ENCODE data around the gene CDC7. TPM values are rescaled to one million over a fixed set of nuclear protein-coding genes. Genes with fewer than 3 reads are reported as not detected.

CDC7 gene
- total RNA-seq, 1 experiment from 2014 or later, result 15.6 TPM

DNA sequence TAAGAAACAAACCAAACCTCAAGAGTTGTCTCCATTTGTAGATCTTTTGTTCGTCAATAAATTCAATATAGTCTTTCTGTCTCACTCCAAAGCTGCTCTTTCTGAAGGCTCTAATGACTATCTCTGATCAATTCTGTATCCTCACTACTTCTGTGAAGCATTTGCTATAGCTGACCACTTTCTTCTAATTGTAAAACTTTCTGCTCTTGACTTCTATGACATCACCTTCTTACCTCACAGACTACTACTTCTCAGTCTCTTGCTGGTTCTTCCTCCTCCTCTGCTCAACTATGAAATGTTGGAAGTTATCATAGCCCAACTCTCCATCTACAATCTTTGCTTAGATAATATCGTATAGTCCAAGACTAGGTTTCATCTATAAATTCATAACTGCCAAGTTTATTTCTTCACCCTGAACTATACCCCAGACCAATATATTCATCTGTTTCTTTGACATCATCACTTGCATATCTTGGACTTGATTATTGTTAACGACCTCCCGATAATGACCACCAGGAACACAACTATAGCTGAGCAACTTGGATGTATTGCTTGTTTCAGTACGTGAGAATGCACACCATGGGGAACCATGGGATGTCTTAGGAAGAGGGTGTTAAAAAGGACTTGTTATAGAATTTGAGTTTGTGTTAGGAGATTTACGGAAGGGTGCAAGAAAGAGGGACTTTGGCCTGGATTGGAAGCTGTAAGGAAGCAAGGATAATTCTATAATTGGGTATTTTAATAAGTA, 2.0 kb upstream of the CDC7 start:
- no peaks in the 10 kb centered on the region for H3K9me3 Mint-ChIP-seq (ENCODE audit: low read depth, unreplicated experiment)
- intact Hi-C loops (cut with micrococcal nuclease; ENCODE audit: unreplicated experiment), result no loop called here
- peaks cover 10% of the 10 kb centered on the region for H3K4me1 Mint-ChIP-seq (ENCODE audit: low read depth, unreplicated experiment)
- H3K27ac Mint-ChIP-seq (ENCODE audit: unreplicated experiment), result no peak overlapping the region
- CTCF ChIA-PET, result no interaction called here
- TF ChIP-seq, protein P1, sequence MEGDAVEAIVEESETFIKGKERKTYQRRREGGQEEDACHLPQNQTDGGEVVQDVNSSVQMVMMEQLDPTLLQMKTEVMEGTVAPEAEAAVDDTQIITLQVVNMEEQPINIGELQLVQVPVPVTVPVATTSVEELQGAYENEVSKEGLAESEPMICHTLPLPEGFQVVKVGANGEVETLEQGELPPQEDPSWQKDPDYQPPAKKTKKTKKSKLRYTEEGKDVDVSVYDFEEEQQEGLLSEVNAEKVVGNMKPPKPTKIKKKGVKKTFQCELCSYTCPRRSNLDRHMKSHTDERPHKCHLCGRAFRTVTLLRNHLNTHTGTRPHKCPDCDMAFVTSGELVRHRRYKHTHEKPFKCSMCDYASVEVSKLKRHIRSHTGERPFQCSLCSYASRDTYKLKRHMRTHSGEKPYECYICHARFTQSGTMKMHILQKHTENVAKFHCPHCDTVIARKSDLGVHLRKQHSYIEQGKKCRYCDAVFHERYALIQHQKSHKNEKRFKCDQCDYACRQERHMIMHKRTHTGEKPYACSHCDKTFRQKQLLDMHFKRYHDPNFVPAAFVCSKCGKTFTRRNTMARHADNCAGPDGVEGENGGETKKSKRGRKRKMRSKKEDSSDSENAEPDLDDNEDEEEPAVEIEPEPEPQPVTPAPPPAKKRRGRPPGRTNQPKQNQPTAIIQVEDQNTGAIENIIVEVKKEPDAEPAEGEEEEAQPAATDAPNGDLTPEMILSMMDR (IDR thresholded peaks at IDR 0.05; ENCODE audit: unreplicated experiment), result no peak
- DNase-seq, result no peak
- BruUV-seq (replicated peaks), result no TSS peak
- peaks cover 4% of the 10 kb centered on the region for H3K36me3 Mint-ChIP-seq (ENCODE audit: insufficient read depth, unreplicated experiment)
- no peaks in the 10 kb centered on the region for H3K27me3 Mint-ChIP-seq (ENCODE audit: unreplicated experiment)
- H3K4me3 Mint-ChIP-seq (ENCODE audit: low read depth, unreplicated experiment), result no peak overlapping the region

DNA sequence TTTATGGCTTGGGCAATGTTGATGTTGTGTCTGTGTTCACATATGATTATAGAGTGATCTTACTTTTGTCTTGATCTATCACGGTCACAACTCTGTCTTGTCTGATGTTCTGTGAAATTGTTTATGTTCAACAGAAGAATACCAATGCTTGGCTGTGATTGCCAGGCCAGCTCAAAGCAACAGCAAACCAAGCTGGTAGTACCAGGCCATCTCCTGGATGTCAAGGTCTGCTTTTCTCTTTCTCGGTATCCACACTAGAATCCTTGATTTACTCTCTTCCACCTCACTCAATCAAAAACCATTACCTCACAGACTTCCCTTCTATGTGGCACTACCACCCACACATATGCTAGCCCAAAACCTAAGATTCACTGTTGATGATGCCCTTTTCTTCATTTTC, 1.3 kb upstream of the CDC7 start:
- DNase-seq, result no peak
- Mint-ChIP-seq H3K4me1 (ENCODE audit: low read depth, unreplicated experiment) (peaks cover 10% of the 10 kb centered on the region), H3K27ac (ENCODE audit: unreplicated experiment) (no peak overlapping the region), H3K36me3 (ENCODE audit: insufficient read depth, unreplicated experiment) (peaks cover 4% of the 10 kb centered on the region), H3K4me3 (ENCODE audit: low read depth, unreplicated experiment) (no peak overlapping the region), H3K9me3 (ENCODE audit: low read depth, unreplicated experiment) (no peaks in the 10 kb centered on the region), H3K27me3 (ENCODE audit: unreplicated experiment) (no peaks in the 10 kb centered on the region)
- intact Hi-C loops (cut with micrococcal nuclease; ENCODE audit: unreplicated experiment), result no loop called here
- CTCF ChIA-PET, result no interaction called here
- TF ChIP-seq, protein P1 (IDR thresholded peaks at IDR 0.05; ENCODE audit: unreplicated experiment), result no peak
- BruUV-seq (replicated peaks), result no TSS peak

DNA sequence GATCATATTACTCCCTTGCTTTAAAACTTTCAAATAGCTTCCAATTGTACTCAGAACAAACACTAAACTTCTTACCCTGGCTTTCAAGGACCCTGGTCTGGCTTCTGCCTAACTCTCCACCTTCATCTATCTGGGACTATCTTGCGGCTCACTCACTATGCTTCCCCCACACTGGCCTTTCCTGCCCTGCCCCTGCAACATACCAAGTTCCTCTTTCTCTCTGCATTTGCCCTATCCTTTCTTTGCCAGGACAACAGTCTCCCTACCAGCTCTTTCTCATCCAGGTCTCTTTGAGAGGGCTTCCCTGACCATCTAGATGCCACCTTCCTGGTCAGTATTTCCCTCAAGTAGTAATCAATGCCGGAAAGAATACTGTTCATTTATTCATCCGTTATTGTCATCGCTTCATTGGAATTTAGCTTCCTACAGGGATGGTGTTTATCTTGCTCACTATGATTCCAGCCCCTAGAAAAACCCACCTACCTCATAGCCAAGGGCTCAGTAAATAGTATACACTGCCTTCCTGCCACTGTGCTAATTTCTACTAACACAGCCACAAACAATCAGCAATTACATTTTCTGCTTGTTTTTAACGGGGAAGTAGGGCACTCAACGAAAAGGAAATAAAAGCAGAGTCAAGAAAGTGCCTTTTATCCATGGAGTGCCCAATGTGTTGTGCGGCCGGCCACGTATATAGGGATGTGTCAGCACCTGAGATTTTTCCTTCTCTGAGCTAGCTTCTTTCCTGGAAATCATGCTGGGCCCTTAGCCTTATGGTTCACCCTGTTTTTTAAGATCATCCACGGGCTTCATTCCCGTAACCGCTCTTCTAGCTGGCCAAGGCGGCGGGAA, 521 bp upstream of the CDC7 start:
- intact Hi-C loops (cut with micrococcal nuclease; ENCODE audit: unreplicated experiment), result loop anchor here (5.0 kb wide), 3 partner anchors 58 to 333 kb away; no protein-coding TSS in a partner anchor
- CTCF ChIA-PET, result interaction anchor here (1.0 to 1.8 kb wide), 4 partner anchors 94 to 441 kb away, joined by 3 to 7 read pairs (median 4); no protein-coding TSS in a partner anchor
- Mint-ChIP-seq H3K4me1 (ENCODE audit: low read depth, unreplicated experiment) (peaks cover 18% of the 10 kb centered on the region), H3K4me3 (ENCODE audit: low read depth, unreplicated experiment) (no peak overlapping the region), H3K9me3 (ENCODE audit: low read depth, unreplicated experiment) (no peaks in the 10 kb centered on the region), H3K27ac (ENCODE audit: unreplicated experiment) (no peak overlapping the region), H3K36me3 (ENCODE audit: insufficient read depth, unreplicated experiment) (peaks cover 4% of the 10 kb centered on the region), H3K27me3 (ENCODE audit: unreplicated experiment) (no peaks in the 10 kb centered on the region)
- TF ChIP-seq, protein P1 (IDR thresholded peaks at IDR 0.05; ENCODE audit: unreplicated experiment), result no peak
- no TSS peak for BruUV-seq (replicated peaks)
- no peak for DNase-seq

DNA sequence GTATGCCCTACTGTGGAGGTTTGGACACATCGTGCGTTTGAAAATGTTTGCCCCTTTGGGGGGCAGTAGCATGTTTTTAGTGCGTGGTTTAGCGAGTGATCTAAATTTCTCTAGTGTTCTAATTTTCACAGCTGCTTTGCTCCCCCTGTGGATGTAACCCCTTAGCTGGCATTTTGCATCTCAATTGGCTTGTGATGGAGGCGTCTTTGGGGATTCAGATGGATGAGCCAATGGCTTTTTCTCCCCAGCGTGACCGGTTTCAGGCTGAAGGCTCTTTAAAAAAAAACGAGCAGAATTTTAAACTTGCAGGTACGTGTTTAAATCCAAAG, 836 bp downstream of the CDC7 start:
- peaks cover 18% of the 10 kb centered on the region for H3K4me1 Mint-ChIP-seq (ENCODE audit: low read depth, unreplicated experiment)
- CTCF ChIA-PET, result interaction anchor here (0.7 to 1.8 kb wide), 3 partner anchors 95 to 639 kb away, joined by 3 to 7 read pairs (median 4); no protein-coding TSS in a partner anchor
- DNase-seq, result no peak
- BruUV-seq (replicated peaks), result no TSS peak
- H3K4me3 Mint-ChIP-seq (ENCODE audit: low read depth, unreplicated experiment), result no peak overlapping the region
- TF ChIP-seq, protein P1 (IDR thresholded peaks at IDR 0.05; ENCODE audit: unreplicated experiment), result no peak
- H3K36me3 Mint-ChIP-seq (ENCODE audit: insufficient read depth, unreplicated experiment), result peaks cover 4% of the 10 kb centered on the region
- H3K27me3 Mint-ChIP-seq (ENCODE audit: unreplicated experiment), result no peaks in the 10 kb centered on the region
- H3K27ac Mint-ChIP-seq (ENCODE audit: unreplicated experiment), result no peak overlapping the region
- intact Hi-C loops (cut with micrococcal nuclease; ENCODE audit: unreplicated experiment), result loop anchor here (5.0 kb wide), 3 partner anchors 59 to 334 kb away; no protein-coding TSS in a partner anchor
- H3K9me3 Mint-ChIP-seq (ENCODE audit: low read depth, unreplicated experiment), result no peaks in the 10 kb centered on the region
